Thyroid gland (tissue), 4 donors: Measurements from ENCODE around the gene REXO1. TPM values are rescaled to one million over a fixed set of nuclear protein-coding genes. Genes with fewer than 3 reads are reported as not detected.

ENCODE experiments used
- DNase-seq, 2 donors: peaks; one replicate each; pipeline ENCODE4 v3.0.0-alpha.2; 2019
- H3K27ac ChIP-seq, 3 donors: fragments of 200-600 bp; sonication (generic); 1 replicate in 2 of 3; 2 replicates in 1 of 3; pipeline ENCODE4 v1.5.1; 2016 to 2019; ENCODE audit warnings: mild to moderate bottlenecking in 1 of 3, moderate library complexity in 1 of 3
- H3K27me3 ChIP-seq: fragments of 200-600 bp; sonication (generic); one replicate; pipeline ENCODE4 v1.5.1; 2019
- H3K36me3 ChIP-seq, 2 donors: fragments of 200-600 bp; sonication (generic); one replicate each; pipeline ENCODE4 v1.5.1; 2016 to 2019
- H3K4me1 ChIP-seq, 2 donors: fragments of 200-600 bp; sonication (generic); one replicate each; pipeline ENCODE4 v1.5.1; 2017 to 2019
- H3K4me3 ChIP-seq, 3 donors: fragments of 200-600 bp; sonication (generic); replicated peaks in 1 of 3; 1 replicate in 2 of 3; 2 replicates in 1 of 3; pipeline ENCODE4 v1.5.1; 2016; ENCODE audit warnings: mild to moderate bottlenecking in 1 of 3
- H3K9me3 ChIP-seq: fragments of 200-600 bp; sonication (generic); one replicate; pipeline ENCODE4 v1.5.1; 2017
- CTCF ChIP-seq, 6 experiments: fragments of 200-600 bp in 3 of 6; fragments of 450-650 bp in 3 of 6; sonication (generic) in 3 of 6; IDR thresholded peaks; one replicate each; pipeline ENCODE4 v1.5.1; 2016 to 2019; ENCODE audit warnings: antibody characterized with exemption in 6 of 6, mild to moderate bottlenecking in 2 of 6, inconsistent platforms in 1 of 6, moderate library complexity in 1 of 6
- POLR2A ChIP-seq, 2 donors: fragments of 450-650 bp; IDR thresholded peaks; one replicate each; pipeline ENCODE4 v1.6.1; 2017; ENCODE audit warnings: antibody characterized with exemption in 2 of 2, mild to moderate bottlenecking in 2 of 2, moderate library complexity in 1 of 2
- WGBS, 2 donors: methylation state at CpG; one replicate each; pipeline ENCODE4 v1.1.5; 2017; 5-methylcytosine and 5-hydroxymethylcytosine counted together
- intact Hi-C: fragments of 100-400 bp; cut with DNase I; formaldehyde crosslinking; loops from one replicate; pipeline ENCODE4 v1.15.1; 2023
- total RNA-seq, 4 donors: library from RNA; depleted of rRNA; stranded (reverse); fragments of >200 nt; gene quantifications; one replicate each; pipeline ENCODE4 v1.2.3, GENCODE V29; 2016

Gene REXO1
- total RNA-seq, 4 donors from 2014 or later = 14.0 to 21.8 (median 17.2) TPM

- no peak for DNase-seq
- intact Hi-C loops = no loop called here
- 88 to 89% methylated on average over 4 of the region's 4 CpGs for WGBS, 2 donors
- Histone ChIP-seq H3K4me1 (peaks cover 0 to 4% of the 10 kb centered on the region in 2 donors), H3K27ac (no peak overlapping the region), H3K27me3 (peaks cover 36% of the 10 kb centered on the region), H3K4me3 (no peak overlapping the region), H3K36me3 (no peaks in the 10 kb centered on the region), H3K9me3 (no peaks in the 10 kb centered on the region)
- TF ChIP-seq CTCF (IDR thresholded peaks at IDR 0.05) (no peak), POLR2A (IDR thresholded peaks at IDR 0.05) (no peak)
These were observed 77.3 kb downstream of the REXO1 start for GRCh38 chr19:1770866-1771576.

- H3K9me3 ChIP-seq = no peaks in the 10 kb centered on the region
- no peak overlapping the region for H3K27ac ChIP-seq
- no peak for TF ChIP-seq CTCF (IDR thresholded peaks at IDR 0.05)
- TF ChIP-seq POLR2A (IDR thresholded peaks at IDR 0.05) = no peak
- H3K4me3 ChIP-seq = no peak overlapping the region
- intact Hi-C loops = loop anchor here (5.0 kb wide), 1 partner anchor 227 kb away; no protein-coding TSS in a partner anchor
- no peaks in the 10 kb centered on the region for H3K4me1 ChIP-seq
- H3K36me3 ChIP-seq = no peaks in the 10 kb centered on the region
- peaks cover 22% of the 10 kb centered on the region for H3K27me3 ChIP-seq
- DNase-seq = no peak
- WGBS, 2 donors = 0 to 5% methylated on average over 9 to 12 of the region's 12 CpGs
These were observed 78.7 kb downstream of the REXO1 start for GRCh38 chr19:1769645-1769985.

DNA sequence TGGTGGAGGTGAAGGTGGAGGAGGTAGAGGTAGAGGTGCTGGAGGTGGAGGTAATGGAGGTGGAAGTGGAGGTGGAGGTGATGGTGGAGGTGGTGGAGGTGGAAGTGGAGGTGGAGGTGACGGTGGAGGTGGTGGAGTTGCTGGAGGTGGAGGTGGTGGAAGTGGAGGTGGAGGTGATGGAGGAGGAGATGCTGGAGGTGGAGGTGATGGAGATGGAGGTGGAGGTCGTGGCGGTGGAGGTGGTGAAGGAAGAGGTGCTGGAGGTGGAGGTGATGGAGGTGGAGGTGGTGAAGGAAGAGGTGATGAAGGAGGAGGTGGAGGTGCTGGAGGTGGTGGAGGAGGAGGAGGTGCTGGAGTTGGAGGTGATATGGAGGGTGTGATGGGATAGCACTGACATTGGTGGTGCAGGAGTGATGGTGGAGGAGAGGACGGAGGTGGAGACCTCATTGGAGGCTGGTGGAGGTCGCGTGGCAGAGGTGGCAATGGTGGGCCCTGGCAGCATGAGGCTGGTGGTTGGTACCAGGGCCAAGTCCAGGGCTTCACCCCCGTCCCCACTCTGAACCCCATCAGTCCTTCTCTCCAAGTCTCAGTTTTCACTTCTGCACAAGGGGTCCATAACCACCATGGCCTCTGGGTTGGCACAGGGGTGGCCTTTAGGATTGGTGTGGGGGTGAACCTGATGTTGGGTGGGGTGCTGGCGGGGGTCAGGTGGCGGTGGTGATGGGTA lies 79.2 kb downstream of the REXO1 start:
- WGBS, 2 donors = 72% methylated on average over 9 of the region's 9 CpGs

GRCh38 chr19:1768248-1768647 lies 80.0 kb downstream of the REXO1 start:
- Histone ChIP-seq H3K9me3 (no peaks in the 10 kb centered on the region), H3K36me3 (no peaks in the 10 kb centered on the region), H3K4me3 (no peak overlapping the region), H3K4me1 (no peaks in the 10 kb centered on the region), H3K27me3 (peaks cover 23% of the 10 kb centered on the region), H3K27ac (no peak overlapping the region)
- WGBS, 2 donors = 17 to 18% methylated on average over 13 of the region's 13 CpGs
- intact Hi-C loops = loop anchor here (5.0 kb wide), 1 partner anchor 226 kb away; no protein-coding TSS in a partner anchor
- TF ChIP-seq CTCF (IDR thresholded peaks at IDR 0.05) (no peak), POLR2A (IDR thresholded peaks at IDR 0.05) (no peak)
- no peak for DNase-seq

More for the DNA sequence above, 79.2 kb downstream of the REXO1 start:
- no peak for DNase-seq
- intact Hi-C loops = loop anchor here (5.0 kb wide), 1 partner anchor 227 kb away; no protein-coding TSS in a partner anchor
- Histone ChIP-seq H3K4me3 (no peak overlapping the region), H3K27ac (no peak overlapping the region), H3K9me3 (no peaks in the 10 kb centered on the region), H3K27me3 (peaks cover 20% of the 10 kb centered on the region), H3K36me3 (no peaks in the 10 kb centered on the region), H3K4me1 (no peaks in the 10 kb centered on the region)
- TF ChIP-seq CTCF (IDR thresholded peaks at IDR 0.05) (no peak), POLR2A (IDR thresholded peaks at IDR 0.05) (no peak)

DNA sequence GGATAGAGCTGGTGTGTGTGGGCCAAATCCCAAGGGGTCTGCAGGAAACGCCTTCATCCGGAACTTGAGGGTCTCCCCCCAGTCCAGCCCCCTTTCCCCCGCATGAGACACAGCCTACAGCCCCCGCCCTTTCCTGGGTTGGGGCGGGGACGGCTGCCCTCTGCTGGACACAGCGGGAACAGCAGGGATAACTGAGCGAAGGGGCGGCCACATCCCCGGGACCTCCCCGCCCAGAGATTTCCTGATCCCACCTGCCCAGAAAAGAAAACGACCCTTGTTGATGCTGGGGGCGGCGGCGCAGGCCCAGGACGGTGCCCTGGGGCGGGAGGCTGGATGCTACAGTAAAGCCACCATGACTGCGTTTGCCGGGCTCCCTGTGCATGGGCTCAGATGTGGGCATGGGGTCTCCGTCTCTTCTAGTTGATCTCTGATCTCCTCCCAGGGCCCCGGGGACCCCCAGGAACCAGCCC lies 80.8 kb downstream of the REXO1 start:
- intact Hi-C loops = loop anchor here (5.0 kb wide), 1 partner anchor 225 kb away; no protein-coding TSS in a partner anchor
- Histone ChIP-seq H3K27ac (no peak overlapping the region), H3K4me3 (no peak overlapping the region), H3K4me1 (no peaks in the 10 kb centered on the region), H3K9me3 (no peaks in the 10 kb centered on the region), H3K27me3 (peaks cover 23% of the 10 kb centered on the region), H3K36me3 (no peaks in the 10 kb centered on the region)
- WGBS, 2 donors = 6 to 12% methylated on average over 6 to 10 of the region's 21 CpGs
- TF ChIP-seq POLR2A (IDR thresholded peaks at IDR 0.05) (no peak), CTCF (IDR thresholded peaks at IDR 0.05) (peak; percentile 72 to 98 (median 81))
- peak; percentile 12 to 27 for DNase-seq
